Activated CD8-positive, alpha-beta memory T cell treated with anti-CD3 and anti-CD28 coated beads, Interleukin-2, amount 50 U/mL, for 24 hours (primary cell): ENCODE data around the gene ATP11C.

Experiments
- DNase-seq: peaks from one replicate; pipeline ENCODE4 v3.0.0-alpha.2; 2020; ENCODE audit errors: extremely low read depth

The ATP11C gene

DNA sequence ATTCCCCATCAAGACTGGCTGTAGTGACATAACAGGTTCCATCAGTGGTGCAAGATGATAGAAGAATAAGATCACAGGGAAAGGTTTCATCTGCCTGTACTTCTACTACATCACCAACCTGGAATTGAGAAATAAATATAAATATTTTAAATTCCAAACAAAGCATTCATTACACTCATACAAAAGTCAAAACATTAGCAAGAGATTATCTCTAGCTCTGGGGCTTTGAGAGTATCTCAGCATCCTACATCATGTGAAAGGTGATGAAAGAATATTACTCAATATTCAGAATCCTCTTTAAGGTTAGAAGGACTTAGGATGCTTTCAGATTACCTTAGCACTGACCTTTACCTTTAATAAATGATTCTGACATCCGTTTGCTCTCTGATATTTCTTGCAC lies 128.4 kb downstream of the ATP11C start:
- no peak for DNase-seq

DNA sequence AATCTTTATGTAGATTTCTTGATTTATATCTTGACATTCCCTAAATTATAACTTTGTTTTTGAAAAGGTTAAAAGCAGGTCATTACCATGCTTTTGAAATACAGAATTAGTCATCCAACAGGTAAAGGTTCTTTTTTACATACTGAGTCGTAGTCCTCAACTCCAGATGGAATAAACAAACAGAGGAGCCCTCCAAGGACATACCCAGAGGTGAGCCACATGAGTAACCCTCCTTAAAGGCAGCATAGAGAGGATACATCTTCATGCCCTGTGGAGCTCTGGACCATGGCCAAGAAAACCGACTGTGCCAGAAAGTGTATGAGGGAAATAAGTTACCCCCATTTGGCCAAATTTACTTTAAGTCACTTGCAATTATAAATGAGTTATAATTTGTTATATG lies 129.6 kb downstream of the ATP11C start:
- no peak for DNase-seq

DNA sequence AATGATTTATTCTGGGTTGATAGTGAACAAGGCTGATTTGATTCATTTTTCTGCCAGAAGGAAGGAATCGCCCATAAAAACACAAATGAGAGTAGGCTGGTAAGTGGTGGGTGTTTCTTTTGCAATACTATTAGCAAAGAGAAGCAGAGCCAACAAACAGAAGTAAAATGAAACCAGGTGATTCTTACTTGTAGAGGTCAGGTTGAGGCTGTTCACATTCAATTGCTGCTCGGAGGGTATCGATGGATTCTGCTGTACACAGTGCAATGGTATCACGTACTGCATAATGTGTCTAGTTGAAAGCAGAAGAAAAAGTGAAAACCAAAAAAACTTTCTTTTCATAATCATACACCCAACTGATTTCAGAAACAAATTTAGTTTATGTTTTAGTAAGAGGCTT lies 130.8 kb downstream of the ATP11C start:
- no peak for DNase-seq

DNA sequence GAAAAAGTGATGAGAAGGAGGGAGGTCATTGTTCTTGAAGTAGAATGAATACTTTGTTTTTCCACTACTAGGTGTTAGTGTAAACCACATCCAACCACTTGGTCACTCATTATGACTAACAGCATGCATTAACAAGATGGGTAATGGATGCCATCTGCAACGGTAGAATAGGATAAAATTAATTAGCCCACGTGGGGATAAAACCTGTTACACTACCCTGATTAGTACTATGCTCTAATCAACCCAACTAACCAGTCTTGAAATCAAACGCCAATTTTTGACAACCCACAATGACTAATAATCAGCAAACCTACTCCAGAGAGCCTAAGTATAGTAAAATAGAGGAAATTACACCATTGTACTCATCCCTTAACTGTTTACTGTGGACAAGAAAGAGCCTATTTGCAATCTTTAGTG lies 131.4 kb downstream of the ATP11C start:
- no peak for DNase-seq

DNA sequence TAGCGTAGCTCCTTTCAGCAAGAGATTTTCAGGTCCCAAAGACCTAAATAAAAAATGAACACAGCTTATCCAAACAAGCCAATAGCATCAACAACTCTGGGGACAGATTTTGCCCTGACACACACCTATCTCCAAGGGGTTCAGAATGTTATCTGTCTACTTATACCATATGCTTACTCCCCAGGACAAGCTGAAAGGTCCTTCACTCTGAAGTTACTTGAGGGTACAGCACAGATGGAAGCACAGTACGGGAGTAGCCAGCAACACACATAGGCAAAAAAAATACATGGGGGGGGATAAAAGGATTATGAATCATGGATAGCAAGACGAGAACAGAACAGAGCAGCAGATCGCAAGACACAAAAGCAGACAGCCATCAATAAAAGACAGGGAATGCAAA lies 134.2 kb downstream of the ATP11C start:
- no peak for DNase-seq

DNA sequence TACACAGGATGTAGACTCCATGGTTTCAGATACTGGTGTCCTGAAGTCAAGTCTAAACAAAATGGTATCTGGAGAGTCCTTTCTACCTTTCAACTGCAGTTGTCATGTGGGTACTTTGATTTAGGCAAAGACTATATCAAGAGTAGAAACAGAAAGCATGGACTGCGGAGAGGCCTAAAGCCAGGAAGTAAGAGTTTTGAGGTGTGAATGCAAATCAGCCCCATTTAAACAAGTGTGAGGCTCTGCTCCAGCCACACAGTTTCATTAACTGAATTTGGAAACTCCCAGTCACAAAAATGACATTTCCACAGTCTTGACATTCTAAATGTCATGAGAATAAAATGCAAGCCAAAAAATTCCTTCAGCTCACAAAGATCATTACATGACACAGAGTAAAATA lies 137.7 kb downstream of the ATP11C start:
- DNase-seq = no peak

DNA sequence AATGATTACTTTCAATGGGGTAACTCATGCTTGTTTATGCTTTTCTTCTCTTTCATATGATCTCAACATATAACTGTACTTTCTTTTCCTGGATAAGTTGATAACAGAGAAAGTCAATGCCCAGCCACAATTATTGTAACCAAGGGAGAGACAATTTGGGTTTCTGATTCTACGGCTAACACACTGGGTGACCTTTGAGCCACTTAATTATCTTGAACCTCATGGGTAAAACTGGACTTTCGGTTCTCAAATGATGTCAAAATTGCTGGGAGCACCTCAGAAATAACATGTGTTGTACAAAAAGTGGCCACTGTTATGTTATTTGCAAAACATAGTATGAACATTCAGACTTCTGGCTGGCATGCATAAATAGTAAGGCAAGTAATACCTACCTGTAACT lies 145.3 kb downstream of the ATP11C start:
- no peak for DNase-seq

DNA sequence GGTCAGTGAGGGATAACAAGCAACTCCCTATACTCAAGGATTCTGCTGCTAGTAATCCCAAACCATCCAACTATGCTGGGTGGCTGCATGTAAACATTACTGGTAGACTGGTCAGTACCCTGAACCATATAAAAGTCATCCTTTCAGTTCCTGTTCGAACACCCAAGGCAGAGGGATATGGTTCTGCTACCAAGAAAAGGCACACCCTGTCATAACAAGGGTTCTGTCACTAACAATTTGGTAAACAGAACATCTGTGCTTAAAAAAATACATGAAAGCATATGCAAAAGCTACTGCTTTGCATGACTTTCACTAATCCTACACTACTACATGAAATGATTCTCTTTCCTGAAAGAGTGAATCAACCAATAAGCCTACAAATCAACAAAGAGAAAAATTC lies 148.0 kb downstream of the ATP11C start:
- DNase-seq = no peak

DNA sequence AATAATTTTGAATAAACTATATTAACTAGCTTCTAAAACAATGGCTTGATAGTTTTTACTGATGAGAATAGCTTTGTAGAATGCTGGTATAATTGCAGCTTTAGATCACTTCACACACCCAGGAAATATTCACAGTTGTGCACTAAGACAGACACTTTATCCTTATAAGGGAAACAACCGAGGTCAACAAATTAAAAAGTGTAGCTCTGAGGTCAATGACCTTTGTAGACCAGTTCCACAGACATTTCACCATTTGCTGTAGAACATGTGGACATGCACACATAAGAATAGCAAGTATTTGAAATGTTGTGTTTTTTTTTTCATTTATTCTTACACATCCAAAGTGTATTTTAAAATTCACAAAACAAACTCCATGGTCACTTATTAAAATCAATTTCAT lies 148.9 kb downstream of the ATP11C start:
- DNase-seq = no peak

DNA sequence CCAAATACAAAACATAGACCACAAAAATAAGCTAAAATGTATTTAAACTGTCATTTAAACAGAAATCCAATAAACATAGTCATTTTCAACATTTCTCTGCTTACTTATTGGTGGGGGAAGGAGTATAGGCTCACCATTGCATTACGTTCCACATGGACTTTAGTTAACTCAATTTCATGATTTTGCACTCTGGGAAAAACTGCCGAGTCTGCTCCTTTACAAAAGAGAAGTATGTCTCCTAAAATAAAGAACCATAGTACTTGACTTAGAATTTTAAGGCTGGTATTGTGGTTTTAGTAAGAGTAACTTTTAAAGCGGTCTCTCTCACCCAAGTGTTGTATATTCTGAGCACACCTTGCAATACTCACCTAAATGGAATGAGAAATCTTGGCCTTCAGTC lies 149.8 kb downstream of the ATP11C start:
- DNase-seq = no peak

DNA sequence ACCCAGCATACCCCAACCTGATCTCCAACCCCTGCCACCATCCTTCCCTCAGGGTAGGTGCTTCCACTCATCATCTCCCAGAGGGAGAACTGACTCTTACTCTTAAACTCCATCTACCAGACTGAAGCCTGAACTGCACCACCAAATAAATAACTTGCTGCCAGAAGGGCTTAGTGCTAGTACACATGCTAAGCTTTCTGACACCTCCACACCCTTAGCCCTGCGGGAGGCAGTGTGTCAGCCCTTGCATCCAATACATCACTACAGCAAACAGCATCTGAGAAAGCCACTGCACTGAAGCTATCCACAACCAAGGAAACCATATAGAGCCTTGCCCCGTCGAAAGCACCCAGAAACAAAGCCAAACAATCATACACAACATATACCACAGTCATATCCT lies 156.3 kb downstream of the ATP11C start:
- no peak for DNase-seq

DNA sequence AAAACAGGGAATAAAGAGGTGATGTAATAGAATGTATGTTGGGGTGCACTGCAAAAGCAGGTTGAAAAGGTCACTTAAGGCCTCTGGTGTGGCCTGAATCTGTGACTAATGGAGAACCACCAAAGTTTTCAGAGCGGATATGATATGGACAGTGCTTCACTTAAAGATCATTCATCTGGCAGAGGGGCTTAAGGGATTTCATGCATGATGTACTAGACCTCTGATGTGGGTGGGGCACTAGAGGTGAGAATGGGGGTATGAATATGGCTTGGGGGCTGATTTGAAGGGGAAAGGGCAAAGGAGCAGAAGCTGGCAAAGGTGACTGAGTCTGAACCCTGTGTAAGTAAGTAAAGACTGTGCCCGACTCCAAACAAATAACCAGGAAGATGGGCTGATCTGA lies 162.5 kb downstream of the ATP11C start:
- DNase-seq = no peak

DNA sequence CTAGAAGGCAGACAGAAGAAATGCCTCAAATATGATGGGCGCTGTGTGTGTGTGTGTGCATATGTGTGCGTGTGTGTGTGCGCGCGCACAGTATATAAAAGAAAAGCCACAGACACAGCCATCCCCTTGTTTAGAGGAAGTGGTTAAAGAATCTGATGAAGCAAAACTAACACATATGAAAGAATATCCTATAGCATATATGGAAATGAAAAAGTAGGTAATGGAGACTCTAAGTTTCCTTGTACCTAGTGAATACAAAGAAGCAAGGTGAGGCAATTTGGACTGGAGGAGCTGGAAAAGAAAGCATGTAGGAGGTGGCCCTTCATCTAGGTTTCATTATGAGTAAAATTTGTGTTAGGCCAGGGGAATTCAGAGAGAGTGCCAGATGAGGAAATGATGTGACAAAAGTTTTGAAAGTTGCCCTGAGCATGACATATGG lies 166.3 kb downstream of the ATP11C start:
- no peak for DNase-seq

DNA sequence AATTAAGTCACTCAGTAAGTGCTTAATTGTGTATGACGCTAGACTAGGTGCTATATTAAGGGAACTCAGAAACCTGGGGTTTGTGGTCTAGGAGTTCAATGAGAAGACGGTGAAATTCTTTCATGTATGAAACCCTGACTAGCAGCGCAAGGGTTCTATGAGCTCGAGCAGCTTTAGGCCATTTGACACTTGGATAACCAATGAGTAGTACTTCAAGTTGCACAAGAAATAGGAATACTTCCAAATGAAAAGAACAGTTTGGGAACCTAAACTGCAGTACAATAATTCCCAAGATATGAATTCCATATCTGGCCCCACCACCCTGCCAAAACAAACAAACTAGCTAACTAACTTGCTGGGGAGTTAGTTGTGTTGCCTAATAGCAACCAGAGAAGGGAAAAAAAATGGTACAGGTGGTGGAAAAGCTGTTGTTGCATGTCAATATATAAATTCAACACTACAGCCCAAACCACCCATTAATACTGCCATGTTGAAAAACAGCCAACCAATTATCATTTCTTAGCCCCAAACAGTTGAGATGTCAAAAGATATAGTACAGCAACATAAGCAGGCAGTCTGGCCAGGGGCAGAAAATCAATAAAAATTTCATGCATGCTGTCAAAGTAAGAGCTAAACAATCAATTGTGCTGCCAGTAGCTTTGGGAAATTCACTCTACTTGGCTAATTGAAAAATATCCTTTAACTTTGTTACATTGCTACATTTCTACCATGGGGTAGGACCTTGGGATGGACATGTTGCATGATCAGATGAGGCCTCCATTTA lies 170.3 kb downstream of the ATP11C start:
- no peak for DNase-seq

DNA sequence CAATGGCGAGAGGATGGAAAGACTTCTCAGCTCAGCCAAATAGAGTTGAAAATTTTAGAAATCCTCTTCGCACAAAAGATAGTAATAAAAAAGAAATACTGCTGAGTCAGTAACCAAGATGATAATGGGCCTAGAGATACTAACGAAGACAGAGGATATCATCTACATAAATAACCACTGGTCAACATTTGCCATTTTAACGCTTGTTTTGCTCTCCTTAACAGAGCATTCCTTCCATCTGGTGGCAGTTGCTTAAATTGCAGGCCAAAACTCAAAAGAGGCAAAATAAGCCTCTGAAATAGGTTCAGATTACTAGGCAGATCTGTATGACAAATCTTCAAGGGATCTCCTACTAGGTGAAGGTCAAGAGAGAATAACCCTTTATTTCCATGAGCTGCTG lies 173.2 kb downstream of the ATP11C start:
- no peak for DNase-seq

DNA sequence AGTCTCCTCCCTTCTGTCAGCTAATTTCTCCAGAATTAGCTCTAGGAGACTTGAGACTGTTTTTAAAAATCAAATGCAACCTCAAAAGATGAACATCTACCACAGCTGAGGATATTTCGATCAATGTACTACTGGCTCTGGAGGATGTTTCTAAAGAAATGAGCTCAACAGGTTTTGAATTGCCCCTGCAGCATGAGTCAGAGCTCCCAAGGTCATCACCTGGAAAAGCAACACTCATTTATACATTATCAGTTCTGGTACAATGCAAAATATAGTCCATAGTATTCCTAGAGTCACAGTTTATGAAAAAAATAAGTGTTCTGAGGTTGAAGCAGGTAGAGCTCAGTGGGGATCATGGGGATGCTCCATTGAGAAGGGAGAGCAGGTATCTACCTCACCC lies 174.0 kb downstream of the ATP11C start:
- no peak for DNase-seq

DNA sequence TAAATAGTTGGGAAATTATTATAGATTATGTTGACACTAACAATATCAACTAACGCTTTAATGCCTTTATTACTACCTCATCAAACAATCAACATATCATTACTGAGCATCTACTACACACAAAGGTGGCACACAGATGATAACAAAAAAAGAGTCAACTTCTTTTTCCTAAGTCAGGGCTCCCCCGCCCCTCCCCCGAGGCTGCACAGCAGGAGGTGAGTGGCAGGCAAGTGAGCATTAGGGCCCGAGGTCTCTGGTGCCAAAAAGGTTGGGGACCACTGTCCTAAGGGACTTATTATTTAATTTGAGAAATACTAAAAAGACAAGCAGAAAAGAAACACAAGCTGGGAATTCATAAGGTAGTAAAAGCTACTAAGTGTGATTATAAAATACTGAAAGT lies 174.6 kb downstream of the ATP11C start:
- DNase-seq = no peak

DNA sequence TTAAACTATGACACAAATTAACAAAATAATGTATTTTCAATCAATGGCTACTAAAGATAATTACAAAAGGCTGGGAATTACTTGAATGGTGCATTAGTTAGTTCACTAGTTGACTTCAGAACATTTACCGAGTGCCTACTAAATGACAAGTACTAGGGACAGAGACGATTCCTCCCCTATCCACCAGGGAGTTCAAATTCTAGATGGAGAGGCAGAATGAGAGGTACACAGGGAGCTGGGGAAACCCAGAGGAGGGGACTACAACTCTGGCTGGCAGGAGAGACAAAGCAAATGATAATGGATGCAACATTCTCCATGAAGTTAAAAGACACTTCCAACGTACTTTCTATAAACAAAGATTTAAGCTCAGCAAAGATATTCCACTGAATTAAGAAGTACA lies 181.8 kb downstream of the ATP11C start:
- DNase-seq = no peak

DNA sequence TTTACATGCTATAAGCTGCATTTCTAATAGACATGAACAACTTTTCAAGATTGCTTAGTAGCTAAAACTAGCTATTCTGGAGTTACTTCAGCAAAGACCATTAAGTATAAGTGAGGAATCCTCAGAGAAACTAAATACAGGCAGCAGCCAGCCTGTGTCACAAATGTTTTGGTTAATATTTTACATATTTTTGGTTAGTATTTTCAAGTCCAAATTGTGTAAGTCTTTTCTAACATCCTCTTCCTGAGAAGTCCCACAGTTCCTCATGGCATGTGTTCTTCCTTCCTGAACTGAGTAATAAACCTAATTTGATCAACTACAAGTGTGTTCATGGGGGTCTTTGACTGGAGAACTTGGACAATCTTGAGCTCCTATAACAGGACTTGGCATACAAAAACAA lies 182.5 kb downstream of the ATP11C start:
- DNase-seq = no peak

DNA sequence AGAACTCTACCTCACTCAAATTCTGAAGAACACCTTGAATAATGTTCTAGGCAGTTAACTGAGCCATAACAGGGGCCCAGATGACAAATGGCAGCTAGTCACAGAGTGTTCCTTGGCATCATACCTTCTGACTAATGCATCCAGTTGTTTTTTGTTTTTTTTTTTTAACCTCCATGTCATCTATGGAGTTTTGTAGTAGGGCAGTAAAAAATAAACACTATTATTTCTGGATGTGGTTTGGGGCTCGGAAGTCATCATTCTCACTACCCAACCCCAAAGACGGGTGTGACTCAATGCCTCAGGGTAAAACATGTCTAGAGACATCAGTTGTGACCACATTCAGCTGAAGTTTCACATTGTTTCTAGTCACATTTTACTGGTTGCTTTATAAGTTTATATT lies 193.7 kb downstream of the ATP11C start:
- no peak for DNase-seq

DNA sequence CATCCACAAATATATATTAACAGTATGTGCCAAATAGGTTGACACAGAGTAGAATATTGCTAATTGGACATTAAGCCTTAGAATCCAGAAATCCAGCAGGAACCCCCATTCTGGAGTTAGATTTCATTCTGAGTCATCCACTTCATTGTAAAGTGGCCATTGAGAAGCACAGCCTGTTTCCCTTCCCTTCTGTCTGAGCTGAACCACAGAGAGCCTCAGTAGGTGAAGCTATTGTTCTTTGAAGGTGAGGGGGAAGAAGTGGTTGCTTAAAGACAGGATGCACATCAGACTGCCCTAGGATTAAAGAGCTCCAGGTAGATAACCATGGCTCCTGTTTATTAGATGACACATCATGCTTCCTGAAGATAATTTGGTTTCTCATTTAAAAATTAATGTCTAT lies 194.3 kb downstream of the ATP11C start:
- DNase-seq = no peak

DNA sequence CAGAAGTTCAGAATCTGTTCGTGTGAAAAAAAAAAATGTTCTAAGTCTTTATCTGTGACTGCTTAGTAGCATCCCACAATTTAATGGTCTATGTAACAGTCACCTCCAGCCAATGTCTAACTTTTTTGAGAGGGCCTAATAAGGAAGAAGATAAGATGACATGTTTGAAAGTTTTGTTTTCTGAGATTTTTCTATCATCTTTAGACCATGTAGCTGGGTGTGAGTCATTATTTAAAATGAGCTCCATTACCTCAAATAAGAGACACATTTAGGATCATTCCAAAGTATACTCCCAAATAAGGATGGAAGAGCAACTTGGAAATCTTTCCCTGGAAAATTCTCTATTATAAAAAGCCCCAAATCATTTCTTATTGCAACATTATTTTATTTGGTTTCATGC lies 196.7 kb downstream of the ATP11C start:
- DNase-seq = no peak

DNA sequence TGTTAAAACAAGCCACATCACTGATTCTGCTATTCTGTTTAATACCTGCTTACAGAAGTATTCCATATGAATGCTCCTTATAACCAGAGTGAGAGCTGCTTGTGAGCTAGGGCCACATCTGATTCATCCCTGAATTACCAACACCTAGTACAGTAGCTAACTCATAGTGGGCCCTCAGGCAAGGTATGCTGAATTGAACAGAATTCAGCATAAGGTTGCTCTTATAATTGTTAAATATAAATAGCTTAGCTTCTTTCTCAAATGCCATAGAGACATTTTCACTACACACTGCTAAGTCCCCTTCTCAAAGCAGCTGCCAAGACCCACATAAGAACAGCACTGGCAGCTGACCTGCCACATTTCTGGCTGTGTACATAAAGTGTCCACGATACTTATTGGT lies 197.9 kb downstream of the ATP11C start:
- DNase-seq = no peak

DNA sequence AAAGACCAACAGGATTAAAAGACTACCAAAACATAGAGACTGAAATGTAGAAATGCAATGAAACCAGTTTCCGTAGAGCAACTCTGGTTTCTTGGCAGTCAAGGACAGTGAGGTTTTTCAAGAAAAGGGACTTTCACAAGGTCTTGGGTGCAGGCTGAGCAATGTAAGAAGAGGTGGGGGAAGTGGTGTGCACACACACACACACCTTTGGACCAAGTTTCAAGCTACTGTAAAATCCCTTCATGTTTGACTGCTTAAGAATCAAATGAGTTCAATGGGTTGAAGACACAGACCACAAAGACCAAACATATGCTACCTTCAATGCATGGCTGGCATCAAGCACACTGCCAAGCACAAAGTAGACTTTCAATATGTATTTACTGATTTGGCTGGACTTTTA lies 207.1 kb downstream of the ATP11C start:
- DNase-seq = no peak
